ENCODE results near the gene TLCD1.

The TLCD1 gene

DNA sequence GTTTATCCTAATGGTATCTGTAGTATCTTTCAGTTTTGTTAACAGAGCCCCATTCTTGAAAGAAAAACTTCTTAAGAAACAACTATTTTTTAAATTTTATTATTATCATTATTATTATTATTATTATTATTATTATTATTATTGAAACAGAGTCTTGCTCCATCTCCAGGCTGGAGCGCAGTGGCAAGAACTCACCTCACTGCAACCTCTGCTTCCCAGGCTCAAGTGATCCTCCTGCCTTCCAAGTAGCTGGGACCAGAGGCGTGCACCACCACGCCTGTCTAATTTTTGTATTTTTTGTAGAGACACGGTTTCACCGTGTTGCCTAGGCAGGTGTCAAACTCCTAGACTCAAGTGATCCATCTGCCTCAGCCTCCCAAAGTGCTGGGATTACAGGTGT, 40.7 kb downstream of the TLCD1 start:
- TF ChIP-seq, protein P1, sequence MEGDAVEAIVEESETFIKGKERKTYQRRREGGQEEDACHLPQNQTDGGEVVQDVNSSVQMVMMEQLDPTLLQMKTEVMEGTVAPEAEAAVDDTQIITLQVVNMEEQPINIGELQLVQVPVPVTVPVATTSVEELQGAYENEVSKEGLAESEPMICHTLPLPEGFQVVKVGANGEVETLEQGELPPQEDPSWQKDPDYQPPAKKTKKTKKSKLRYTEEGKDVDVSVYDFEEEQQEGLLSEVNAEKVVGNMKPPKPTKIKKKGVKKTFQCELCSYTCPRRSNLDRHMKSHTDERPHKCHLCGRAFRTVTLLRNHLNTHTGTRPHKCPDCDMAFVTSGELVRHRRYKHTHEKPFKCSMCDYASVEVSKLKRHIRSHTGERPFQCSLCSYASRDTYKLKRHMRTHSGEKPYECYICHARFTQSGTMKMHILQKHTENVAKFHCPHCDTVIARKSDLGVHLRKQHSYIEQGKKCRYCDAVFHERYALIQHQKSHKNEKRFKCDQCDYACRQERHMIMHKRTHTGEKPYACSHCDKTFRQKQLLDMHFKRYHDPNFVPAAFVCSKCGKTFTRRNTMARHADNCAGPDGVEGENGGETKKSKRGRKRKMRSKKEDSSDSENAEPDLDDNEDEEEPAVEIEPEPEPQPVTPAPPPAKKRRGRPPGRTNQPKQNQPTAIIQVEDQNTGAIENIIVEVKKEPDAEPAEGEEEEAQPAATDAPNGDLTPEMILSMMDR (IDR thresholded peaks at IDR 0.05; ENCODE audit: insufficient read depth, missing control alignments), result no peak
- no peak for DNase-seq (ENCODE audit: insufficient read length, low spot score)
- no peak for FAIRE-seq

DNA sequence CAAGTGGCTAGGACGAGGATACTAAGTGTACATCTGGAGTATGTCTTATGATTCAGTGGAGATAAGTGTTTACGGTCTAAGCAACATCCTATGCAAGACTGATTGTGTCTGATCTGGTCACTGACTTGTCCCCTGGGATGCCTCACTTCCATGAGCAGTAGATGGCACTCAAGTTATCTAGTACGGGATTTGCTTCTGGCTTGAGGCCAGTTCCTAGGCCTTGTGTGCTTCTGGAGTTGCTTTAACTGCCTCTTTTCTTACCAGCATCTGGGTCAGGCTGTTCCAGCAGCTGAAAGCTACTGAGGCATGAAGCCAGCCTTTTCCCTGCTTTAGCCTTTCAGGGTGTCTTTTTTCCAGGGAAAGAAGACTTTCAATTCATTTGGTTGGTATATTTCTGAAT, 41.1 kb downstream of the TLCD1 start:
- FAIRE-seq, result no peak
- TF ChIP-seq, protein P1 (IDR thresholded peaks at IDR 0.05; ENCODE audit: insufficient read depth, missing control alignments), result peak; percentile 58
- DNase-seq (ENCODE audit: insufficient read length, low spot score), result no peak

DNA sequence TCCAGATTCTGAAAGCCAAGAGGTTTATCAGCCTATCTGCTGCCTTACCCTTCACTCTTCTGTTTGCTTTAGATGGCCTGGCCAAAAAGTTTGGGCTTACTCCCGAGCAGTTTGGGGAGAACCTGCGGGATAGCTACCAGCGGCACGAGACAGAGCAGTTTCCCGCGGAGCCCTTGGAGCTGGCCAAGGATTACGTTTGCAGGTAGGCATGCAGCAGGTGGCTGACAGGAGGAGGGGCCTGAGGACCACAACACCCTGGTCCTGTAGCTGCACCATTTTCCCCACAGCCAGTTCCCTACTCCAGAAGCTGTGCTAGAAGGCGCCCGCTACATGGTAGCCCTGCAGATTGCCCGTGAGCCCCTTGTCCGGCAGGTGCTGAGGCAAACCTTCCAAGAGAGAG, 43.4 kb downstream of the TLCD1 start:
- DNase-seq (ENCODE audit: insufficient read length, low spot score) (no peak), FAIRE-seq (no peak)
- TF ChIP-seq, protein P1 (IDR thresholded peaks at IDR 0.05; ENCODE audit: insufficient read depth, missing control alignments), result no peak

DNA sequence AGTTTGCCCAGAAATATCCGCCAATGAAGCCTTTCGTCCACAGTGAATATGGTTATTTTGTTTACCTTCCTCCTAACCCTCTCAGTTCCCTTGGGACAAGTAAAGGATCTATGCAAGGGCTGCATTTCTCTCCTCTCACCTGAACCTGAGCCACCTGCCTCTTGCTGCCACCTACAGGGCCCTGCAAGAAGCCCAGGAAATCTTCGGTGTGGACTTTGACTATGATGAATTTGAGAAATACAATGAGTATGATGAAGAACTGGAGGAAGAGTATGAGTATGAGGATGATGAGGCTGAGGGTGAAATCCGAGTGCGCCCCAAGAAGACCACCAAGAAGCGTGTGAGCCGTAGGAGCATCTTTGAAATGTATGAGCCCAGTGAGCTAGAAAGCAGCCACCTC, 50.1 kb downstream of the TLCD1 start:
- TF ChIP-seq, protein P1 (IDR thresholded peaks at IDR 0.05; ENCODE audit: insufficient read depth, missing control alignments), result peak; percentile 41
- DNase-seq (ENCODE audit: insufficient read length, low spot score) (no peak), FAIRE-seq (no peak)

DNA sequence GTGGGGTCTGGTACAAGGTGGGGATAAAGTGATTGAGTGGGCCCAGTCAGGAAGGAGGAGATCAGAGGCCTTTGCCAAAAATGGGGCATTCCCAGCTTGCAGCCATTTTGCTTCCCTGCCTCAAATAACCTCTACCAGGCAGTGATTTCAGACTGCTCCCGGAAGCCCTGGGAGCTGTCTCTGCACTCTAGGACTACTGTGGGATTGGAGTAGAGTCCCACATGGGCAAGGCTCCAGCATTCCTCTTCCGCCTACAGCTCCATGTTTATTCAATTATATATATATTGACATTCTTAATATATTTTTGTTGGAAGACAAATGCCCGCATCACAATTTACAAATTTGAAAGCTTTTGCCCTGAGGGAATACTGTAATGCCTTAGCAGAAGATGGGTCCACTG, 50.5 kb downstream of the TLCD1 start:
- FAIRE-seq (no peak), DNase-seq (ENCODE audit: insufficient read length, low spot score) (no peak)
- TF ChIP-seq, protein P1 (IDR thresholded peaks at IDR 0.05; ENCODE audit: insufficient read depth, missing control alignments), result no peak

Data from D721Med (cell line).